IMR-90 (cell line): ENCODE data around the gene RGS5.

ENCODE experiments used
- BHLHE40 ChIP-seq: fragments of 150-350 bp; IDR thresholded peaks from 2 replicates; pipeline ENCODE4 v1.6.1; 2016; ENCODE audit warnings: mild to moderate bottlenecking, low read depth, low read length
- MXI1 ChIP-seq: IDR thresholded peaks from 2 replicates; pipeline ENCODE4 v1.6.1; 2012; ENCODE audit warnings: low read depth, mild to moderate bottlenecking, low read length, moderate library complexity, borderline replicate concordance
- POLR2A ChIP-seq: IDR thresholded peaks from 2 replicates; pipeline ENCODE4 v1.6.1; 2012; ENCODE audit warnings: mild to moderate bottlenecking, low read depth, low read length
- TF ChIP-seq, protein P1 (sequence below): conservative IDR thresholded peaks from 2 replicates; pipeline ENCODE4 v1.5.1; 2012; ENCODE audit warnings: mild to moderate bottlenecking, low read depth, low read length, improper control_type of control experiment

DNA sequence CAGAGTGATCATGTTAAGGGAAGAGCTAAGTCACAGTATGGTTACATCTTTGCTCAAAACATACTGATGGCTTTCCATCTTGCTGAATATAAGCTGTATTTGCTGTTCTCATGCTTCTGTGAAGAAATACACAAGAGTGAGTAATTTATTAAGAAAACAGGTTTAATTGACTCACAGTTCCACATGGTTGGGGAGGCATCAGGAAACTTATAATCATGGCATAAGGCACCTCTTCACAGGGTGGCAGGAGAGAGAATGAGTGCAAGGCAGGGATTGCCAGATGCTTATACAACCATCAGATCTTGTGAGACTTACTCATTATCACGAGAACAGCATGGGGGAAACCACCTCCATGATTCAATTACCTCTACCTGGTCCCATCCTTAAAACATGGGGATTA is 24.4 kb upstream of the RGS5 start:
- TF ChIP-seq, protein P1, sequence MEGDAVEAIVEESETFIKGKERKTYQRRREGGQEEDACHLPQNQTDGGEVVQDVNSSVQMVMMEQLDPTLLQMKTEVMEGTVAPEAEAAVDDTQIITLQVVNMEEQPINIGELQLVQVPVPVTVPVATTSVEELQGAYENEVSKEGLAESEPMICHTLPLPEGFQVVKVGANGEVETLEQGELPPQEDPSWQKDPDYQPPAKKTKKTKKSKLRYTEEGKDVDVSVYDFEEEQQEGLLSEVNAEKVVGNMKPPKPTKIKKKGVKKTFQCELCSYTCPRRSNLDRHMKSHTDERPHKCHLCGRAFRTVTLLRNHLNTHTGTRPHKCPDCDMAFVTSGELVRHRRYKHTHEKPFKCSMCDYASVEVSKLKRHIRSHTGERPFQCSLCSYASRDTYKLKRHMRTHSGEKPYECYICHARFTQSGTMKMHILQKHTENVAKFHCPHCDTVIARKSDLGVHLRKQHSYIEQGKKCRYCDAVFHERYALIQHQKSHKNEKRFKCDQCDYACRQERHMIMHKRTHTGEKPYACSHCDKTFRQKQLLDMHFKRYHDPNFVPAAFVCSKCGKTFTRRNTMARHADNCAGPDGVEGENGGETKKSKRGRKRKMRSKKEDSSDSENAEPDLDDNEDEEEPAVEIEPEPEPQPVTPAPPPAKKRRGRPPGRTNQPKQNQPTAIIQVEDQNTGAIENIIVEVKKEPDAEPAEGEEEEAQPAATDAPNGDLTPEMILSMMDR, result no peak
- no peak for TF ChIP-seq BHLHE40
- TF ChIP-seq MXI1, result no peak
- TF ChIP-seq POLR2A, result no peak
